HG03103 (cell line): Measurements from ENCODE around the gene USF2.

Source experiments
- ATAC-seq: cut with Tn5 transposase; IDR thresholded peaks from one replicate; pipeline ENCODE4 v1.9.1; 2021; ENCODE audit warnings: low read depth; ENCODE audit not compliant: unreplicated experiment

The USF2 gene

DNA sequence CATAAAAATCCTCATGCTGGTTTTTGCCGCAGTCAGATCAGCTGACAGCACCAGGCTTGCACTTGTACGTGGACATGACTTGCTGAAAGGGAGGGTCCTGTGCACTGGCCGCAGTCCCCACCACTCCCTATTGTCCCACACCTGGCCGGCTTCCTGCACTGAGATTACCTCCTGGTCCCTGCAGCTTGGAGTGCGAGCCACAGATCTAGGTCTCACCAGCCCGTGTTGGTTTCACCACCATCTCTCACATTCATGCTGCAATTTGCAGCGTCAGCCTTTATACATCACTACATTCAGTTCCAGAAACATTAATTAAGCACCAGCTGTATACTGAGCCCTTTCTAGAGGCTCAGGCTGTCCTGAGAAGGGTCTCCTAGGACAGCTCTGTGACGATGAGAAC, 45.3 kb downstream of the USF2 start:
- ATAC-seq = no peak

DNA sequence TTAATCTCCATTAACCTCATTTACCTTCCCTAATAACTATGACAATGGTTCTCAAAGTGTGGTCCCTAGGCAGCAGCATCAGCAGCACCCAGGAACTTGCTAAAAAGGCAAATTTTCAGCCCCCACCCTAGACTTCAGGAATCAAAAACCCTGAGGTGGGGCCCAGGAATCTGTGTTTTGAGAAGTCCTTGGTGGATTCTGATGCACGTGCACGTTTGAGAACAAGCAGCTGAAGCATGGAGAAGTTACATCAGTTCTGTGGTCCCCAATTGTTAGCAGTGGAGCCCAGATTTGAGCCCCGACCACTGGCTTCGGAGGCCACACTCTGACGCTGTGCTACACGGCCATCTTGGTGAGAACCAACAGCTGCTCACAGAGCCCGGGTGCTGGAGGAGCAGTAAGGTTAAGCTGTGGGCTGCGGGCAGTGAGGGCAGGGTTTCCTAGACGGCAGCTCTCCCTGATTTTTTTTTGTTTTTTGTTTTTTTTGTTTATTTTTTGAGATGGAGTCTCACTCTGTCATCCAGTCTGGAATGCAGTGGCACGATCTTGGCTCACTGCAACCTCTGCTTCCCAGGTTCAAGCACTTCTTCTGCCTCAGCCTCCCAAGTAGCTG, 46.2 kb downstream of the USF2 start:
- no peak for ATAC-seq

DNA sequence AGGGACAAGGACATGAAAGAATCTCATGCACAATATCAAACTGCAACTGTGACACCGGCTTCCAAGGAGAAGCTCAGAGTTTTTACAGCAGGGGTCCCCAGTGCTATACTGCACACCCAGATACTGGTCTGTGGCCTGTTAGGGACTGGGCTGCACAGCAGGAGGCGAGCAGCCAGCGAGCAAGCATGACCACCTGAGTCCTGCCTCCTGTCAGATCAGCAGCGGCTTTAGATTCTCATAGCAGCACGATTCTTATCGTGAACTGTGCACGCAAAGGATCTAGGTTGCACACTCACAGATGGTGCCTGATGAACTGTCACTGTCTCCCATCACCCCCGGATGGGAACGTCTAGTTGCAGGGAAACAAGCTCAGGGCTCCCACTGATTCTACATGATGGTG, 47.1 kb downstream of the USF2 start:
- ATAC-seq = no peak

DNA sequence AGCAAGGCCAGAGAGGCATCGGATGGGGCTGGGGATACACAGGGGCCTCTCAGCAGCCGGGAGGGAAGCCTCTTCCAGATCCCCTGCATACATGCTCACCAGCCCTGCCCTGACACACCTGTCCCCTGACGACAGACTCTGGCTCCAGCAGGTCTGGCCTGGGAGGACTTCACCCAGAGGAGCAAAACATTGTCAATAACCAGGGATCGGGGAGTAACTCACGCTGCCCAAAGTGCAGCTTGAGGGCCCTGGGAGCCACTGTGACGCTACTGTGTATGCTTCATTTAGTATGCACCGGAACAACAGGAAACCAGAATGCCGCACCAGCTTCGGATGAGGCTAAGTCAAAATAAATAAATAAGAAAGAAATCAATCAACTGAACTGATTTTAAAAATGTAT, 47.8 kb downstream of the USF2 start:
- ATAC-seq = no peak

DNA sequence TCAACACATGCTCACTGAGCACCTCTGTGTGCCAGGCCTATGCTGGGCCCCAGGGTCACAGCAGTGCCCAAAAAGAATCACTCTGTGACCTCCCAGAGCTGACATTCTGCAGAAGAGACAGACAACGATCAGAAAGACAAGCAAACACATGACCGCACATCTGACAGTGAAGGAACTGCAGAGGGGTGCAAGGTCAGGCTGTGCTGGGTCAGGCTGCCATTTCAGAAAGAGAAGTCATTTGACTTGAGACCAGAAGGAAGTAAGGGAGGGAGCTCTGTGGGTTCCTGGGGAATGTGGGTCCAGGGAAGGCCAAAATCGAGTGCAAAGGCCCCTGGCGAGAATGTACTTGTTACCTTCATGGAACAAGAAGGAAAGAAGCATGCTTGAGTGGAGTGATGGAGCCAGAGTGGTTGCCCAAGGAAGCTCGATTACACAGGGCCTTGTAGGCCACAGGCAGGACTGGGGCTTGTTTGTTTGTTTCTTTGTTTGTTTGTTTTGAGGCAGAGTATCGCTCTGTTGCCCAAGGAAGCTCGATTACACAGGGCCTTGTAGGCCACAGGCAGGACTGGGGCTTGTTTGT, 48.8 kb downstream of the USF2 start:
- ATAC-seq = no peak

DNA sequence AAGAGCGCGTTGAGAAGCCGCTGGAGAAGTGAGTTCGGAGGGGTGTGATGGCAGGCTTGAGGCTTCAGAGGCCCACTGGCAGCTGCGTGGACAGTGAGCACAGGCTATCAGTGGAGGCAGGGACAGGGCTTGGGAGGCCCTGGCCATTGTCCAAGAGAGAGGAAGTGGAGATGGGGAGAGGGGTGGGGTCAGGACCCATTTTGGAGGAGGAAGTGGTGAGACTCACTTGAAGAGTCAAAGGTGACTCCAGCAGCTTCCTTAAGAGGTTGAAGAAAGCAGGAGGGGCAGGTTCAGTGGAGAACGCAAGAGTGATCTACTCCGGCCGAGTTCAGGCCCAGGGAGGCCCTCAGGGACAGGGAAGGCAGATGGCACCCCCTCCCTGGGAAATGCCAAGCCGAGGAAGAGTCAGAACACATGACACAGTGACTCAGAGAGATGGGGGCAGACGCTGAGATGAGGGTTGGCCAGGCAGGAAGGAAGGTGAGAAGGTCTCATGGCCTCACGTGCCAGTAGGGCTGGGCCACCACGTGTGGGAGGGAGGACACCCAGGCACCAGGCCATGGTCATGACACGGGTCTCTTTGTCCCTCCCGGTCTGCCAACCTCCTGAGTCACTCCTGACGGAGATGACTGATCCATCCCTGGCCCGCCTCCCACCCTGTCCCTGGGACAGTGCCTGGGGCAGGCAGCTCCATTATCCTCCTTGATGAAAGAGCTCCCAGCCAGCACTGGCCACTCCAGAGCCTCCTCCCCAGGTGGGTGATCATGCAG, 50.1 kb downstream of the USF2 start:
- ATAC-seq = no peak

DNA sequence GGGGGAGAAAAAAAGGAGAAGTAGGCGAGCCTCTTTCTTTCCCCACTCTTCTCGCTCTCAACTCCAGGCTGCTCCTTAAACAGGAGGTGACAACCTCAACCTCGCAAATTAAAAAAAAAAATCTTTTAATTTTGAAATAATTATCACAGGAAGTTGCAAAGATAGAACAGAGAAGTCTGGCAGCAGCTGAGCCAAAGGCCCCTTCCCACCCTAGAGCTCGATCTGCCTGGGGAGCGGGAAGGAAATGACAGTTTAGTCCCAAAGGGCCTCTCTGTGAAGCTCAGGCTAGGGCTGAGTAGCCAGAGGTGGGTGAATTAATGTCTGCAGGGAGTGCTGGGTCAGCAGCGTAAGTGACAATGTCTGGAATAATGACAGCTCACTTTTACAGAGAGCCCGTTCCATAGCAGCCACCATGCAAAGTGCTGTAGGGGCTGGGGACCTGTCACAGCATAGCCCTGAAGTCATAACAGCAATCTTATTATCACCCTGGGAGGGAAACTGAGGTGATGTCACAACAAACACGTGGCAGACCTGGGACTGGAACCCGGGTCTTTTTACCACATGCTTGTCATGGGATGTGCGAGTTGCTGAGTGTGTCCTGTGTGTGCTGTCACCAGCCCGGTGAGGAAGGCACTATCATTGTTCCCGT, 51.4 kb downstream of the USF2 start:
- no peak for ATAC-seq

DNA sequence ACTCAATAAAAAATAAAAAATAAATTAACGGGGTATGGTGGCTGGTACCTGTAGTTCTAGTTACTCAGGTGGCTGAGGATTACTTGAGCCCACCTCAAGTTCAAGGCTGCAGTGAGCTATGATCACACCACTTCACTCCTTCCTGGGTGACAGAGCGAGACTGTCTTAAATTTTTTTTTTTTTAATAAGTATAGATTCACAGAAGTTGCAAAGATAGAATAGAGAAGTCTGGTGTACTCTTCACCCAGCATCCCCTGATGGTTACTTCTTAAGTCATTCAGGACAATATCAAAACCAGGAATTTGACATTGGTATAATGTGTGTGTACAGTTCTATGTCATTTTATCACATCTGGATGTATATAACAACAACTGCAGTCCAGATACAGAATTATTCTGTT, 52.5 kb downstream of the USF2 start:
- ATAC-seq = no peak

DNA sequence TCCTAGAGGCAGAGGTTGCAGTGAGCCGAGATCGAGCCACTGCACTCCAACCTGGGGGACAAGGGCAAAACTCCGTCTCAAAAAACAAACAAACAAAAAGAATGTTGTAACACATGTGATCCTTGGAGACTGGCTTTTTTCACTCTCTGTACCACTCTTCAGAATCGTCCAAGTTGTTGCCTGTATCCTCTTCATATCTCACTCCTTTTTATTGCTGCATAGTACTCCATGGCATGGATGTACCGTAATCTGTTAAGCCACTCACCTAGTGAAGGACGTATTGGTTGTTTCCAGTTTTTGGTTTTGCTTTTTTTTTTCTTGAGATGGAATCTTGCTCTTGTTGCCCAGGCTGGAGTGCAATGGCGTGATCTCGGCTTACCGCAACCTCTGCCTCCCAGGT, 53.3 kb downstream of the USF2 start:
- no peak for ATAC-seq

DNA sequence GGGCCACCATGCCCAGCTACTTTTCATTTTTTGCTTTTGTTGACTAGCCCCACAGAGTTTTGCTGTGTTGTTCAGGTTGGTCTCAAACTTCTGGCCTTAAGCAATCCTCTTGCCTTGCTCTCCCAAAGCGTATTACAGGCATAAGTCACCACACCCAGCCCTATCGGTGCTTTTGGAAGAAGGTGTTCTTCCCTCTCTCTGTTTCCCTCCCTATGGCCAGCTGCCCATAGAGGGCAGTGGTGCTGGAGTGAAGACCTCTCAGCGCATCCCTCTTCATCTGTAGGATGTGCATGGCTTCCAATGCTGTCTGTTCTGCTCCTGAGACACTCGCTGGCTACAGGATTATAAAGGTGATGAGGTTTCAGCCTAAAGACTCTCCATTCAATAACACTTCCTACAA, 58.9 kb downstream of the USF2 start:
- ATAC-seq = no peak

DNA sequence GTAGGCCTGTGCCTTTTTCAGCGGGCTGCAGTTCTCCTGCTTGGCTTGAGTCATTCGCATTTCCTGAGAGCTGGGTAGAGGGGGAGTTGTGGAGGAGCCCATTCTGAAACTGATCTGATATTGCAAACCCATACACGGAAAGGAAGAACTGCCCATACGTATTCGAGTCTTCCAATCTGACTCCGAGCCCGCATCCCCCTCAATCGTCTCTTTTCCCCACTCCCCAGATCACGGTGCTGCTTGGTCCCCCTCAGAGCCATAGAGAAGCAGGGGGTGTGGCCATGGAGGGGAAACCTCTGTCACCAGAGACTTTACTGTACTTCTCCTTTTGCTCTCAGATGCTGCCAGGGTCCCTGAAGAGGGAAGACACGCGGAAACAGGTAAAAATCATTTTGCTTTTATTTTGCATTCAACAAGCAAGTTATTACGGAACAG, 60.1 kb downstream of the USF2 start, which contains the start of gene CD22:
Gene CD22, plus strand, starts transcription at position 337 of the 435 bp plus-strand sequence. CDS start 2,854 bp downstream, outside the sequence.
- ATAC-seq = no peak

DNA sequence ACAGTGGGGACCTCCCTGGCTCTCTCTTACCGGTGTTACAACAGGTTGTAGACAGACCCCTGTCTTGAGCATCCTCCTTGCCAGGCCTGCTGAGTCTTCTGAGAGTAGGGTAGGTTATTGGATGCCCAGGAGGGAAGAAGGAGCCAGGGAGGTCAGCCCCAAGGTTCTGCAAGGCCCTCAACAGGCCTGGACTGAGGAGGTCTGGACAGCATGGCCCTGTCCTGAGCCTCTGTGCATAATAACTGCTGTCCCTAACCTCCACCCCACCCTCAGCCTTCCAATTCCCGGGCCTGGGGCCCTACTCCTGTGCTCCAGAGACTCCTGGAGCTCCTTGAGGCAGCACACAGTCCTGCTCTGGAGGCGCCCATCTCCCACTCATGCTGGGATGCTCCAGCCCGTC, 60.6 kb downstream of the USF2 start:
- no peak for ATAC-seq
